ENCODE data around the gene DUSP28.

DNA sequence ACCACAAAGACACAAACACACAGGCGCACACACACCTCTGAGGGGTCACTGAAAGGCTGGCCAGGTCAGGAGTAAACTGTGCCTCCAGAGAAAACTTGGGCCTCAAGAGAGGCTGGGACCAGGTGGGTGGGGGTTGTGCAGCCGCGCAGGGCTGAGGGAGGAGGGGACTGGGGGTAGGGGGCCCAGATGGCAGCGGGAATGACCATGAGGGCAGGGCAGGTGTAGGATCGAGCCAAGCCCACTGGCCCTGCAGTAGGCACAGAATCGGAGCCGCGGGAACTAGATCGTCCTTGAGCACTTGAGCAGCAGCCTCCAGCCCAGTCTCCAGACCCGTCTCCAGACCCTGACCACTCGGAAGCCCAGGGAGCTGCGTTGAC, 39.2 kb upstream of the DUSP28 start:
- TF ChIP-seq, protein P1, sequence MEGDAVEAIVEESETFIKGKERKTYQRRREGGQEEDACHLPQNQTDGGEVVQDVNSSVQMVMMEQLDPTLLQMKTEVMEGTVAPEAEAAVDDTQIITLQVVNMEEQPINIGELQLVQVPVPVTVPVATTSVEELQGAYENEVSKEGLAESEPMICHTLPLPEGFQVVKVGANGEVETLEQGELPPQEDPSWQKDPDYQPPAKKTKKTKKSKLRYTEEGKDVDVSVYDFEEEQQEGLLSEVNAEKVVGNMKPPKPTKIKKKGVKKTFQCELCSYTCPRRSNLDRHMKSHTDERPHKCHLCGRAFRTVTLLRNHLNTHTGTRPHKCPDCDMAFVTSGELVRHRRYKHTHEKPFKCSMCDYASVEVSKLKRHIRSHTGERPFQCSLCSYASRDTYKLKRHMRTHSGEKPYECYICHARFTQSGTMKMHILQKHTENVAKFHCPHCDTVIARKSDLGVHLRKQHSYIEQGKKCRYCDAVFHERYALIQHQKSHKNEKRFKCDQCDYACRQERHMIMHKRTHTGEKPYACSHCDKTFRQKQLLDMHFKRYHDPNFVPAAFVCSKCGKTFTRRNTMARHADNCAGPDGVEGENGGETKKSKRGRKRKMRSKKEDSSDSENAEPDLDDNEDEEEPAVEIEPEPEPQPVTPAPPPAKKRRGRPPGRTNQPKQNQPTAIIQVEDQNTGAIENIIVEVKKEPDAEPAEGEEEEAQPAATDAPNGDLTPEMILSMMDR (IDR thresholded peaks at IDR 0.05) = no peak
- TF ChIP-seq POLR2AphosphoS5 (IDR thresholded peaks at IDR 0.05) (no peak), POLR2A (IDR thresholded peaks at IDR 0.05) (no peak)
